Measurements from ENCODE around the gene USP25.

DNA sequence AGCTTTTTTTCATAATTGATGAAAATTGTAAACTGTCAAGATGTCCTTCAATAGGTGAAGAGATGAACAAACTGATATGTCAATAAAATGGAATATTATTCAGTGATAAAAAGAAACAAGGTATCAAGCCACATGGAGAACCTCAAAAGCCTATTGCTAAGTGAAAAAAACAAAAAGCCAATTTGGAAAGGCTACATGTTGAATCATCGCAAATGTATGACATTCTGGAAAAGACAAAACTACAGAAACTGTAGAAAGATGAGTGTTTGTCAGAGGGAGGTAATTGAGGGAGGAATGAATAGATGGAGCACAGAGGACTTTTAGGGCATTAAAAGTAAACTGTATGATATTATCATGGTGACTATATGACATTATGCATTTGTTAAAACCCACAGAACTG, 34.5 kb upstream of the USP25 start:
- TF ChIP-seq EZH2 (IDR thresholded peaks at IDR 0.05; ENCODE audit: low read depth, unreplicated experiment) = no peak
- TF ChIP-seq, protein P1, sequence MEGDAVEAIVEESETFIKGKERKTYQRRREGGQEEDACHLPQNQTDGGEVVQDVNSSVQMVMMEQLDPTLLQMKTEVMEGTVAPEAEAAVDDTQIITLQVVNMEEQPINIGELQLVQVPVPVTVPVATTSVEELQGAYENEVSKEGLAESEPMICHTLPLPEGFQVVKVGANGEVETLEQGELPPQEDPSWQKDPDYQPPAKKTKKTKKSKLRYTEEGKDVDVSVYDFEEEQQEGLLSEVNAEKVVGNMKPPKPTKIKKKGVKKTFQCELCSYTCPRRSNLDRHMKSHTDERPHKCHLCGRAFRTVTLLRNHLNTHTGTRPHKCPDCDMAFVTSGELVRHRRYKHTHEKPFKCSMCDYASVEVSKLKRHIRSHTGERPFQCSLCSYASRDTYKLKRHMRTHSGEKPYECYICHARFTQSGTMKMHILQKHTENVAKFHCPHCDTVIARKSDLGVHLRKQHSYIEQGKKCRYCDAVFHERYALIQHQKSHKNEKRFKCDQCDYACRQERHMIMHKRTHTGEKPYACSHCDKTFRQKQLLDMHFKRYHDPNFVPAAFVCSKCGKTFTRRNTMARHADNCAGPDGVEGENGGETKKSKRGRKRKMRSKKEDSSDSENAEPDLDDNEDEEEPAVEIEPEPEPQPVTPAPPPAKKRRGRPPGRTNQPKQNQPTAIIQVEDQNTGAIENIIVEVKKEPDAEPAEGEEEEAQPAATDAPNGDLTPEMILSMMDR (conservative IDR thresholded peaks at IDR 0.05; ENCODE audit: low read depth in 2 of 2) = no peak
- no peak for TF ChIP-seq ZNF114 (CRISPR knock-in tag; IDR thresholded peaks at IDR 0.05)

Measured in GM23338 (cell line).